ENCODE results near the gene EPB41L5.

- peak; percentile 53 to 72 (median 67) for TF ChIP-seq CTCF (IDR thresholded peaks at IDR 0.05)
- TF ChIP-seq POLR2A (IDR thresholded peaks at IDR 0.05): no peak
Measured at GRCh38 chr2:120174963-120175581, 162.2 kb downstream of the EPB41L5 start.

All from testis (tissue), 2 donors.